Daoy (cell line): Measurements from ENCODE around the gene RAB27B. TPM values are rescaled to one million over a fixed set of nuclear protein-coding genes. Genes with fewer than 3 reads are reported as not detected.

Experiments used
- DNase-seq: peaks from one replicate; pipeline ENCODE4 v3.0.0-alpha.2; 2015; ENCODE audit warnings: low read depth
- total RNA-seq: library from RNA; depleted of rRNA; stranded (reverse); fragments of >200 nt; shearing (Covaris generic); gene quantifications from 2 replicates; pipeline ENCODE4 v1.2.3, GENCODE V29; 2014; rRNA removed

RAB27B gene
- total RNA-seq, 1 experiment from 2014 or later, result 1.1 TPM

DNA sequence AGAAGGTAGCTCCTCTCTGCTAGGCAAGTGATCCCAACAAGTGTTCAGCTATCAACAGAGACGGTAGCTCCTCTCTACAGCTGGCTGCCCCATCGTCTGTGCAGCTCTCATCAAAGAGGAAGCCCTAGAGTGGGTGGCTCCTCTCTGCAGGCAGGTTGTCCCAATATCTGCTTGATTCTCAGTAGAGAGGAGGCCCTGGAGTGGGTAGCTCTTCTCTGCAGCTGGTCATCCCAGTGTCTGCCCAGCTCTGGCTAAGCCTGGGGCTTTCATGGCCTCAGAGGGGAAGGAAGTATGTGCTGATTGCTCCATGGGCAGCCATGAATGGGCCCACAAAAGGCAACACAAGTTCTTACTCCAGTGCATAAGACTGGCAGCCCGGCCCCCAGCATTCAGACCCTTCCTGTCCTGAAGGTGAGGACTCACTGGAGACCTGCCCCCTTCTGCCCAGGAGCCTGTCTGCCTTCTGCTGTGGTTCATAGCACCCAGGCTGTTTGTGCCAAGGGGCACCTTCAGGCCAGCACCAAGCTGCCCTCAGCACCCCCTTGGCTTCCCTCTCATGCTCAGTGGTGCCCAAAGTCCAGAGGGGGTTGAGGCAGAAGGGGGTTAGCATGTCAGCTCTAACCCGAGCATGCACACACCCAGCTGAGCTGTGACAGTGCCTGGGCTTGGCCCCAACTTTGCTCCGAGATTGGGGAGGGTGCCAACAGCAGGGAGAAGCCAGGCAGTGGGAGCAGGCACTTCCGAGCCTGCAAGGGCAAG is 82.1 kb downstream of the RAB27B start:
- DNase-seq, result no peak

DNA sequence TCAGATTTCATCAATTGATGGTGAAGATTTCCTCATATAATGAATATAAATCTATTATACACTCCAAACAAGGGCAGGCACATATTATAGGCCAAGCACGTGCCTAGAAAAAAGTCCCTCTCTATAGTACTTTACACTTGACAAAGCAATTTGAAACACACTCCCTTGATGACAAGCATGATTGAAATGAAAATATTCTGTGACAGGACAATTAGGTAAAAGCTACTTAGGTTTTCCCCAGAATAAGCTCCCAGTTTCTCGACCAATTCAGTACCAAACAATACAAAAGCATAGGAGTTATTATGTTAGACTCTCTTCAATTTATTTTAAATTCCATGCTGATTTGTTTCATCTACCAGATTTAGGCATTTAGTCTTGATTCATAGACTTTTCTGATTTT is 83.3 kb downstream of the RAB27B start:
- DNase-seq, result no peak

- no peak for DNase-seq
These were observed 86.5 kb downstream of the RAB27B start for GRCh38 chr18:54914816-54915215.

DNA sequence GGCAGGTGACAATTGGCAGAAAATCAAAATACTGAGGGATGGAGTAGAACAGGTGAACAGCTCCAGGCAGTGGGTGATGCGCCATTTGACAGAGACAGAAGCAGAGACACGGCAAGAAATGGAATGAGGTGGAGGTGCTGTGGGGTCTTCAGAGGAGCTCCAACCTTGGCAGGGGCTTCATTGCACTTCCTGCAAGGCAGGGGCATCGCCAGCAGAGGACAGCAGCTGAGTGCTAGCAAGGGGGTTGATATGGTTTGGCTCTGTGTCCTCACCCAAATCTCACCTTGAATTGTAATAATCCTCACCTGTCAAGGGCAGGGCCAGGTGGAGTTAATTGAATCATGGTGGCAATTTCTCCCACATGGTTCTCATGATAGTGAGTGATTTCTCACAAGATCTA is 88.2 kb downstream of the RAB27B start:
- no peak for DNase-seq

DNA sequence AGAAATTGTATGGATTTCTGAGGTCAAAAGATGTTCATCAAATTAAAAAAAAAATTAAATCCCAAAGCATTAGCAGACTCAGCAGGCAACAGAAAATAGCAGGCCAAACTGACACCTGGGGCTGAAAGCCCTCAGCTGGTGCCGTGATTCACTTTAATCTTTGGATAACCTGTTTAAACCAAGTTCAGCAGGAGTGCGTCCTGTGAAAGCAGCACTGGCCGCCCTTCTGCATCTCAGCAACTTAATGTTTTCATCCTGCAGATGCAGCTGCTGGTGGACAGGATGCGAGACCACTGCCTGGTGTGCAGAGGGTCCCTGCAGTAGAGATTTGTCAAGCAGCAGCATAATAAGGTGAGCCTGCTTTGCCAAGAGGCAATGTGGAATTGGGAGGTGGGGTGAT is 89.8 kb downstream of the RAB27B start:
- no peak for DNase-seq

GRCh38 chr18:54919412-54919811 is 91.1 kb downstream of the RAB27B start:
- no peak for DNase-seq

- no peak for DNase-seq
These were observed 95.2 kb downstream of the RAB27B start for GRCh38 chr18:54923339-54923956.

DNA sequence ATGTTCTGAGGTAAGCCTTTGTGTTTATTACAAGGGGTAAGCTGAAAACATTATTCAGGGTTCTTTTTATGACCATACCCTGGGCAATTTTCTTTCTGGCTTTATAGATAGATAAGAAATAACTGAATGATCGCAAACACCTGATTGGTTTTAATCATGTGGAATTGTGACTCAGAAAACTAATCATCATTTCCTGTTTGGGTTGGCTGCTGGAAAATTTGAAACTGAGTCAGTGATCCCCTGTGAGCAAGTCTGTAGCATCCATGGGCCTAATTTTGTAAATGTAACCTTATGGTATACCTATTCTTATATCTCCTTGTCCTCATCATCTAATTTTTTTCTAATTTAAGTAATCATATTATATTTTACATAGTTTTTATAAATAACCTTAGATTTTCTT is 96.7 kb downstream of the RAB27B start:
- DNase-seq, result no peak

- no peak for DNase-seq
These were observed 98.5 kb downstream of the RAB27B start for GRCh38 chr18:54926593-54927325.

DNA sequence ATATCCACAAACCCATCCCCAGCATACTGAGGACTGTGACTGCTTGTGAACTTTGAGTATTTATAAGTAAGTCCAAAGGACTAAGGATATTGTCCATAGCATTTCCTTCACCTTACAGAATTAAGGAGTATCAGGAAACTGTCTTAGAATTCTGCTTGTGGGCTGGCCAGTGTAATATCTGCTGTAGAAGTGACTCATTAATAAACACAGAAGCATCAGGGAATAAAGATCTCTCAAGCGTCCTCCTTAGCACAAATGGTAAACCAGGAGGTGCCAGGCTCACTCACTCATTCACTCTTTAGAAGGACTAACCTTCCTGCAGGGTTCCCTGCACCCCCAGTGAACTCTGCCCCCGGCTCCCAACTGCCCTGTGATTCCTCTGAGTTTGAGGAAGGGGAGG is 100.0 kb downstream of the RAB27B start:
- no peak for DNase-seq

DNA sequence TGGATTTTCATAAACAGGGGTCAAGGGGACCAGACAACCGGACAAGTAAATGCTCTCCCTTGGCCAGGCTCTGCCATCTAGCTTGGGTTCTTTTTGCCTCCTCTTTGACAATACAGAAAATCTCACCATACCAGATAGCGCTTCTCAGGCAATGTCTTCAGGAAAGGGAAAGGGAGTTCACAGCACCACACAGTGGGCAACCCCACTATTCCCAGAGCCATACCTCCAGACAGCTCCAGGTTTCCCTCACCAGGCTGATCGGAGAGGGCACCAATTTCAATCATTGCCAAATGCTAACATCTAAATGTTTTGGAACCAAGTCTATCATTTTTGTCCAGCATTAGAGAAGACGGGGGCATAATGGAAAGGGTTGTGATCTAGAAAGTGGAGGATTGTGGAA is 102.9 kb downstream of the RAB27B start:
- DNase-seq, result no peak

- DNase-seq, result no peak
These were observed 104.2 kb downstream of the RAB27B start for GRCh38 chr18:54932472-54932871.

GRCh38 chr18:54938506-54938905 is 110.2 kb downstream of the RAB27B start:
- DNase-seq, result no peak

DNA sequence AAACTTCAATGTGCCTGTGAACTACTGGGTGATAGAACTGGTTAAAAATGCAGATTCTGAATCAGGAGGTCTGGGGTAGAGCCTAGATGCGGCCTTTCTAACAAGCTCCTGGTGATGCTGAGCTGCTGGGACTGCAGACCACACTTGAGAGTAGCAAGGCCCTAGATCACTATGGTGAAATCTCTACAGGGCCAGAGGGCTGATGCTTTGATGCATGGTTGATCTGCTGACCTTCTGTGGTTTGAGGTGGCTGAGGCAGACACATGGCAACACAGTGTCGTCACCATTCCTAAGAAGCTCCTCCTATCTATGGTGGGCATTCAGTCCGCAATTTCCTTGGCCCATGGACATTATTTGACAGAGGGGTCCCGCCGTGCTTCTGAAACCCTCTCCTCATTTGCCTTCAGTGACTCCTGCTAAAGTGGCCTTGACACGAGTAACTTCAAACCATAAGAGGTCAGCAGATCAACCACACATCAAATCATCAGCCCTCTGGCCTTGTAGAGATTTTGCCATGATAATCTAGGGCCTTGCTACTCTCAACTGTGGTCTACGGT is 111.2 kb downstream of the RAB27B start:
- DNase-seq, result no peak

DNA sequence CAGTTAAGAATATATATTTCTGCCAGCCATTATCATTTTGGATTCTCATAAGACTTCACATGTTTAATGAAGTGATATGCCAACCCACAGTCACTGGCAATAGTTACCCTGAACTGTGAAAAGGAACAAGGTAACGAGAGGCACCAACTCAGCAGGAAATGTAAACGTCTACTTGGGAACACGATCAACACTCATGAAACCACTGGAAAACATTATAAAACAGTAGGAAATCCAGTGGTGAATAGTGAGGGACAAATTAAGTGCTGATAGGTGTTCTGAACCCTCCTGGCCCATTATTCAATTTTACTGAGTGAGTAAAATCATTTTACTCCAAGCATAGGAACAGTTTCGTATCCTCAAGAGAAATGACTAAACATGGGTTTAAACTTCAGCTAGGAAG is 113.9 kb downstream of the RAB27B start:
- DNase-seq, result no peak

DNA sequence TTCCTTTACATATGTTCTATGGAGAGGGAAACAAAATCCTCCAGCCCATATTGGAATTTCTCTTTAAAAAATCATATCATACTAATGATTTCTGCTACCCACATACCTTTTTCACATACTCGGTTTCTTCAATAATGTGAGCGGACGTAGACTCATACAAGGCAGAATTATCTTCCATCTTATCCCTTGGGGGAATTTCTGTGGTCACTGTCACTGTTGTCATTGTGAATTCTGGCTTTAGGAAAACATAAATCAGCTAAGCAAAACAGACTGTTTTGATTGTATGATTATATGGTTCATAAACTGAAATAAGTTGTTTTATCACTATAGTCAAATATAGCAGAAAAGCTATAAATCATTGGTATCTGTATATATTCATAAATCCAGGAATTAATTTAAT is 114.3 kb downstream of the RAB27B start:
- no peak for DNase-seq

Other genes with a start within 250 kb of the RAB27B start
- not detected in 2 replicates for gene DYNAP, start 237.2 kb upstream of the RAB27B start, total RNA-seq
- 0.18 and 3.5 TPM in 2 replicates for gene CCDC68, start 131.0 kb downstream of the RAB27B start, total RNA-seq